ENCODE data around the gene N4BP2L1.

The N4BP2L1 gene

DNA sequence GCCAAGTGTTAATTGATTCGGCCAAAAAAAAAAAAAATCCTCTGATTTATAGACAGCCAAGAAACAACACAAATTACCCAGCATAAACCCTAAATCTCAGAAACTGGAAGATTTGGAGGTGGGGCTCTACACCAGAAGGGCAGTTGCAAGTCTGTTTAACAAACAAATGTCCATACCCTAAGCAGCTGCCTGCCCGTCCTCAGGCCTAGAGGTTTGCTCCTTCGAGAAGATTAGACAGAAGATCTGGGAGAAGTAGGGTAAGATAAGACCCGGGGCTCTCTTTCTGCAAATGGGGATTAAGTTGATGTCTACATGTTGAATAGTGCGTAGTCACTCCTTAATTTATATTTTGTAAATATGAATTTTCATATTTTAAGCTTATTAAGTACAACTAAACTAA is 3.4 kb upstream of the N4BP2L1 start:
- no peak for DNase-seq

DNA sequence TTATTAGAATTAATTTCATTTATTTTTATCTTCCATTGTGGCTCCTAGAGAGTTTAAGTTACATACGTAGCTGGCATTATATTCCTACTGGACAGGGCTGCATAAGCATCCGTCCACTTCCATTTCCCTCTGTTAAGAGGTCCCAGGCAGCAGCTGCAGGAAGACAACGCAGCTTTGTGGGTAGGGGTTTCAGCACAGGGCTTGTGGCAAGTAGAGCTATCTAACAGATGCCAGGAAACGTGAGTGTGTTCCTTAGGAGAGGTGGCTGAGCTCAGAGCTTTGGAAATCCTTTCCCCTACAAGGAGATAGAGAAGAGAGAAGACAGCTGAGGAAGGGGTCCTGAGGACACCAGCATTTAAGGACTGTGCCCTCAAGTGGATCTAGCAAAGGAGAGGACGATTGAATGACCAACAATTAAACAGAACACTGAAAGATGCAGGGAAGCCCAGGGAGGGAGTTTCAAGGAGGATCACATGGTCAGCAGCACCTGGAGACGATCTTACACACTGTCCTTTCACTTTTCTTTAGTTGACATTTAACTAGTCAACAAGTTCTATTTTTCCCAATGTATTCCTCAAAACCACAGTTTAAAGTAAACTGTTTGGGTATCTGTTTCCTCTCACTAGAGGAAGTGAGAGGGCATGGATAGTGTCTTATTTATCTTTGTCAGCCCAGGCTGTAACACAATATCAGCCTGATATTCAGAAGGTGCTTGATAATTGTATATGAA is 2.3 kb upstream of the N4BP2L1 start:
- no peak for DNase-seq

DNA sequence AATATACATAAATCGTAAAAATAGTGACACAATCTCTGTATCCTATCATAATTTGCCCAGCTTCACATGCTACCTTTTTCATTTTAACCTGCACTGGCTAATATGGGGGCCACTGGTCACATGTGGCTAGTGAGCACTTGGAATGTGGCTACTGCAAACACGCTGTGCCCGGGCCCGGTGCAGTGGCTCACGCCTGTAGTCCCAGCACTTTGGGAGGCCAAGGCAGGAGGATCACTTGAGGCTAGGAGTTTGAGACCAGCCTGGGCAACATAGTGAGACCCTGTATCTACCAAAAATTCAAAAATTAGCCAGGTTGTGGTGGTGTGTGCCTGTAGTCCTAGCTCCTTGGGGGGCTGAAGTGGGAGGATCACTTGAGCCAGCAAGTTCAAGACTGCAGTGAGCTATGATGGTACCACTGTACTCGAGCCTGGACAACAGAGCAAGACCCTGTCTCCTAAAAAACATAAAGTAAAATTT is 1.5 kb upstream of the N4BP2L1 start:
- no peak for DNase-seq

DNA sequence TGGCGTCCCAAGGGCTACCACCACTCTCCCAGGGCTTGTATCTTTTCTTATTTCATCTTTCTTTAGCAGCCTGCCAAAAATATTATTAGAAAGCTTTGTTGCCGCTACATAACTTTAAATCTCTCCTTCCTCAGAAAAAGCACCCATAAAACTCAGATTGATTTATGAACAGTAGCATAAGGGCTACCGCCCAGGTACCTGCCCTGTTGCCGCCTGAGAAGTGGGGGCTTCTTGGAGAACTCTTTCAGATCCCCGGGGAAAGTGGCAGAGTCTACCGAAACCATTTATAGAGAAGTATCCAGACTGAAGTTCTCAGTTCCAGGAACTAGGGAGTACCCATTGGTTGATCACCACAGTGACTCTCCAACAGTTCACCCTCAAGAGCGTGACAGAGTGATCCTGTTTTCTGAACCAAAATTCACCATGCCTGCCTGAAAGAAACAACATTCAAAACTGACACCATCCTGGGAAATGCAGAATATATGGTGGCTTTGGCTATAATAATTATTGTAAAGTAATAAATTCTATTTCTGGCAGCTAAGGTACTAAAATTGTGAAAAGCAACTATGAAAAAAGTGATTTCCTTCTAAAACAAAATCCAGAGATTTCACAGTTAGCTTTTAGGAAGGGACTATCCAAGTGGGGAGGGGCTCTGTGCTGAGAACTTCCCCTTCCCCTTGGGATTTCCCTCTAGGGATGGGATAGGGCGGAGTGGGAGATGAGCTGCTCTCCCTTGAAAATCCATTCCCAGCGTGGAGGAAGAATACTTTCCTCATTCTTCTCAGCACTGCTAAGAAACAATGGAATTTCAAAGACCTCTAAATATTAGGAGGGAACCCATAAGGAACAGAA is 877 bp upstream of the N4BP2L1 start:
- peak; percentile 78 for DNase-seq

DNA sequence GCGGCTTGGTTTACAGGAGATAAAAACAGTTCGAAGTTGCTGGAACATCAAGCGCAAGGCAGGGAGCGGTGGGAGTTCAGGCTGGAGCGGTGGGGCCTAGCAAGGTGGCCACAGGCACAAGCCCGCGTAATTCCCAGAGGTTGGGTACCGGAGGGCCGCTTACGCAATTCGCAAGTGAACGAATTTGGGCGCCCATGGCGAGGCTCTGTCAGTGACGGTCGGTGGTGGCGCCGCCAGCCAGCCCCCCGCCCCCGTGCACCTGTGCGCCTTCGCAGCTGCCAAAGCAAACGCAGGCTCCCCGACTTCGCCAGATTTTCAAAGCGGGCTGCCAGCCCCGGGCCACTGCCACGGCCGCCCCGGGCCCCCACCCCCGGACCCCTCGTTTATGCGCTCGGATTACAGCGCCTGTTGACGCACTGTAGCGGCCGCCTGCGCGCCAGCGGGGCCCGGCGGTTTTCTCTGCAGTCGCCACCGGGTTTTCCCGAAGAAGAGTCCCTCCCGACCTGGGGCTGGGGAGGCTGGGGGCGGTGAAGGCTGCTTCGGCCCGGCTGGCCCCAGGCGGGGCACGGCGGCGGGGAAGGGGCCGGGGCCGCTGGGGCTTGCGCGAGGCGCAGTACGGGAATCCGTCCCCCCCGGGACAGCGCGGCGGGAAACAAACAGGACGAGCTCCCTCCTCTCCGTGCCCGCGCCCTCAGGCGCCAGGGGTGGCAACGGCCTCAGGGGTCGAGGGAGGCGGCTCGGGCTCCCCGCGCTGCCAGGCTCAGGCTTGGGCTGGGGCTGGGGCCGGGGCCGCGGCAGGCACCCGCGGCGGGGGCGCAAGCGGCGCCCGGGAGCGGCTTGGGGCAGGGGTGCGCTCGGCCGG is 709 bp downstream of the N4BP2L1 start:
- DNase-seq = peak; percentile 15 to 19

DNA sequence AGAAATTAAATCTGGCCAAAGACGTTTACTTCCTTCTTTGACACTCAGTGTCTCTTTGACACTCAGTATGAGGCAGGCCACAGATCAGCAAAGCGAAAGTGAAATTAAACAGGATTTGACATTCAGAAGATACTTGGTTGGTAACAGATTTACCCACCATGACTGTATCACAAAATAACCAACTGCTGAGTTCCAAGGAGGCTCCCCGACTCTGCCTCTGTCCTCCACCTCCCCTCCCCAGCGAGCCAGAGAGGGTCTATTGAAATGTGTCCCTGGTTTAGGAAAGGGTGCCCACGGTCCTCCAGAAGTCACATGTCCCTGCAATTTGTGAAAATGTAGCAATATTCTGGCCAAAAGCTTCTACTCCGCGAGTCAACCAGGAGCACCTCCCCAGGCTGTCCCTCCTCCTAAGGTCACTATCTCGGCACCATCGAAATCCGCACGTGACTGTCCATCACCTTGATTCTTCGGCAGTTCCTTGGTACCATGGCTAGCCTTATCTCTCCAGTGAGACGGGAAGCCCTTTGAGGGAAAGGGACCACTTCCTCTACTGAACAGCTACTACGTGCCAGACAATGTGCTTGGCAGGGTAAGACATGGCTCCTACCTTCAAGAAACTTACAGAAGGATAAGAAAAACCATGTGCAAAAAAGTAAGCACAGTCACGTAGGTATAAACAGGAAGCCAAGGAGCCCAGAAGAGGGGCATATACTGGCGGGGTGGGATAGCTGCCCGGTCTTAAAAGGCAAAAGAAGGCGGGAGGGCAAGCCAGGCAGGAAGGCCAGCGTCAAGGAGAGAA is 1.5 kb downstream of the N4BP2L1 start:
- DNase-seq = peak; percentile 70 to 77

DNA sequence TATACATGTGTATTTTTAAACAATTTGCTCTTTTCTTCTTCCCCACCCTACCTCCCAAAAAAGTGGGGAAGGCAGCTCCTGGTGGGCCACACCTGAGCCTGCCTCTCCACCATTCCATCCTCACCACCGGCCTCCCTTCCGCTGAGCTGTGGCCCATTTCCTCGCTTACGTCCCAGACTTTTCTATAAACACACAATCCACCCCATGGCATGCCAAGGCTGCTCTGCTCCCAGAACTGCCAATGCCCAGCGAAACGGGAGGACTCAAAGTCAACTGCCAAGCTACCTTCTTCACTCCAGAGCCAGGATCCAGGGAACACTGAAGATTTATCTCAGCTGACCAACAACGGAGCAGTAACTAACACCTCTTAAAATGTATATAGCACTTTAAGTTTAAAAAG is 2.8 kb downstream of the N4BP2L1 start:
- DNase-seq = no peak

DNA sequence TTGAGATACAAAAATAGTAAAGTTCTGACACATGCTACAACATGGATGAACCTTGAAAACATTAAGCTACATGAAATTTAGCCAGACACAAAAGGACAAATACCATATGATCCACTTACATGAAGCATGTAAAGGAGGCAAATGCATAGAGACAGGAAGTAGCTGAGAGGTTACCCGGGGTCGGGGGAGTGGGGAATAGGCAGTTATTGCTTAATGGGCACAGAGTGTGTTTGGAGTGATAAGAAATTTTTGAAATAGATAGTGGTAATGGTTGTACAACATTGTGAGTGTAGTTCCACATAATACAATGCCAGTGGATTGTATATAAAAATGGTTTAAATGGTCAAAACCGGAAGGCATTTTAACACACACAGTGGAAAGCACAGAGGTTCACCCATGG is 4.3 kb downstream of the N4BP2L1 start:
- DNase-seq = peak in 1 of 2 donors; percentile 22

DNA sequence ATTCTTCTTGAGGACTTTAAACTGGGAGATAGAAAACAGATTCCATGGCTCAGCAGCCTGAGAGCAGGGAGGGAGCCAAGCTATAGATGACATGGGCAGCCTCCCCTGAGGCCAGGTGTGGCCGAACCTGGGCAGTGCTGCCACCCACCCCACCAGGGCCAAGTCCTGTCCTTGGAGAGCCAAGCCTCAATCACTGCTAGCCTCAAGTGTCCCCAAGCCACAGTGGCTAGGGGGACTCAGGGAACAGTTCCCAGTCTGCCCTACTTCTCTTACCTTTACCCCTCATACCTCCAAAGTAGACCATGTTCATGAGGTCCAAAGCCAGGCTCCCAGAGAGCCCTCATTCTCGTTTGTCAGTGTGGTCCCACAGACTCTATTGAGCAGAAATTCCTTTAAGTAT is 8.1 kb downstream of the N4BP2L1 start:
- DNase-seq = no peak

DNA sequence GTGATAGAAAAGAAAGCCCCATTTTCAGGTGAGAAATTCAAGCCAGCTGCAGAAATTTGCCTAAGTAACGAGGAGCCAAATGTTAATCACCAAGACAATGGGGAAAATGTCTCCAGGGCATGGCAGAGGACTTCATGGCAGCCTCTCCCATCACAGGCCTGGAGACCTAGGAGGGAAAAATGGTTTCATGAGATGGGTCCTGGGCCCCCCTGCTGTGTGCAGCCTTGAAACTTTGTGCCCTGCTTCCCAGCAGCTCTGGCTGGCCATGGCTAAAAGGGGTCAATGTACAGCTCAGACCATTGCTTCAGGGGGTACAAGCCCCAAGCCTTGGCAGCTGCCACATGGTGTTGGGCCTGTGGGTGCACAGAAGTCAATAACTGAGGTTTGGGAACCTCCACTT is 9.9 kb downstream of the N4BP2L1 start:
- no peak for DNase-seq

DNA sequence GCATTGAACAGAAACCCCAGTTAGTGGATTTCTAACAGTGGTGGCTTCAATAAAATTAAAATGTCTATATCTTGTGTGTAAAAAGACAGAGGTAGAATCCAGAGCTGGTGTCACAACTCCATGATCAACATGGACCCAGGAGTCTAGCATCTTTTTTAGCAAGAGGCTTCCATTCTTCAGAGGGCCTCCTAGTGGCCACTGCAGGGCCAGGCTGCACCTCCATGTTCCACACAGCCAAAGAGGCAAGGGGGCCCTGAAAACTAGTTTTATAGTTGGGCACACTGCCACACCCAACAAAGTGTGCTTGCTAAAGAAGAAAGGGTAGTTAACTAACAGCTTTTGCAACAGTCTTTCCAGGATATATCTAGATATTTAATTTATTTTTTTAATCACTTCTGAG is 12.9 kb downstream of the N4BP2L1 start:
- DNase-seq = peak; percentile 2 to 25

DNA sequence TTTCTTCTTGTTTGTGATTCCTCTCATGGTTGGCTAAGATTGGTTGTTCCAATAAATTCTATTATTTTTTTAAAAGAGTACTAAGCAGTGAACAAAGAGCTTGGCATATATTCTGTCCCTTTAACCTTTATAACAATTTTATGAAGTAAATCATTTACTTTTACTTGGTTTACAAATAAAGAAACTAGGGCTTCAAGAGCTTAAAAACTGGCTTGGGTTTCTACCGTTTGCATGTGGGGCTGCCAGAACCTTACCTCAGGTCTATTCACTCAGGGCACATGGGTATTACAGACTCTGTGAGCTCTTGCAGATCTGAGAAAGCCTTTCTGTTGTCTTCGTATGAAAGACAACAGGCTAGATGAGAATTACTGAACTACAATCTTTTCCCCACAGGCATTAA is 13.3 kb downstream of the N4BP2L1 start:
- no peak for DNase-seq

DNA sequence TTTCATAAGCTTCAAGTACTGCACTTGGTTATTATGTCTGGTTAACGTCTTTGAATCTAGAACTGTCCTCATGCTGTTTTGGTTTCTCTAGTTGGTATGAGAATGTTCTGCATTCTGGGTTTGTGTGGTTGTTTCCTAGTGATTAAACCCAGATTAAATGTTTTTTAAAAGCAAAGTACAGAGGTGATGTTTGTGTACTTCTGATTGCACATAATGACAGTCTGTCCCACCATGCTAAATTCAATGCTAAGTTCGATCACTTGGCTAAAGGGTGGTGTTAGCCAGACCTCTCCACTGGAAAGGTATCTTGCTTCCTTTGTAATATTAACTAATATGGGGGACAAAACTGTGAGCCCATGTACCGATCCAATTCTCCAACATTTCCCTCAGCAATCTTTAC is 14.6 kb downstream of the N4BP2L1 start:
- DNase-seq = no peak

DNA sequence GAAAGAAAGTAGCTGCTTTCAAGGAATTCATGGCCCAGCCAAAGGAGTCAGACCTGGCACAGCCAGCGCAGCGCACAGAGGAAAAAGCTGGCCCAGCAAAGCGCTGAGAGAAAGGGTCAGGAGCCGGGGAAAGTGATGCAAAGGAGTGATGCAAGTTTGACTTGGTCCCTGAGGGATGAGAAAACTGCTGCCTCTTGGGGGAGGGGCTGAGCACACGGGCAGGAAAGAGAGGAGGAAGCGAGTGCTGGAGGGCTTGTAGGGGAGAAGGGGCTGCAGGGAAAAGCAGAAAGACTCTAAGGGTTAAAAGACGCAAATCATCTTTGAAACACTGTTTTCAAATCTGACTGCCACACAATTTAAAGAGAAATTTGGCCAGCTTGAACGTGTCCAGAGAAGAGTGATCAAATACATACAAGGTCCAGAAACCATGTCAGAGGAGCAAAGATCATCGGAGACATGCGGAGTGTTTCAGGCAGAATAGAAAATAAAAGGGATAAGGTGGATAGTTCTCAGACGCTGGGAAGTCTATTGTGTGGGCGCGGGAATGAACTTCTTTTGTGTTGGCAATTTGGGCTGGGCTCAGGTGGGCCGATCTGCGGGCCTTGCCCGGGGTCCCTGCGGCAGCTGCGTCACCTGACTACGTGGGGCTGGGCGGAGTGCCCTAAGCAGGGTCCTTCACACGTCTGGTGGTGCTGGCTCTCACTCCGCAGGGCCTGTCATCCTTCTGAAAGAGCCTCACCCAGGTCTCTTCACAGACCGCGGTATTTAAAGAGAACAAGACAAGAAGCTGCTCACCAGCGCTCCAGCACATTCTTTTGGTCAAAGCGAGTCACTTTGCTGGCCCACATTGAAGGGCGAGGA is 18.1 kb downstream of the N4BP2L1 start:
- DNase-seq = no peak

DNA sequence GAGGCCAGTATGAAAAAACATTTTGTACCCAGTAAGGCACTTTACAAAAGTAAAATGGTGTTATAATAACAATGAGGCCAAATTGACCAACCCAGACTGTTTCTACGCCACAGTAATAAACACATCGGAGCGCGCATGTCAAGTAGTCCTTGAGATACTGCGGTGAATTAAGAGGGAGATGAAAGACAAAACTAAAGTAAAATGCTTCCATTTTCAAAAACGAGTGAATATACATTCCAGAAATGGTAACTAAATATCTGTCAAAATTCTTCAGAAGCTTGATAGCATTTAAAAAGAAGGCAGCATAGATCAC is 19.0 kb downstream of the N4BP2L1 start:
- no peak for DNase-seq

DNA sequence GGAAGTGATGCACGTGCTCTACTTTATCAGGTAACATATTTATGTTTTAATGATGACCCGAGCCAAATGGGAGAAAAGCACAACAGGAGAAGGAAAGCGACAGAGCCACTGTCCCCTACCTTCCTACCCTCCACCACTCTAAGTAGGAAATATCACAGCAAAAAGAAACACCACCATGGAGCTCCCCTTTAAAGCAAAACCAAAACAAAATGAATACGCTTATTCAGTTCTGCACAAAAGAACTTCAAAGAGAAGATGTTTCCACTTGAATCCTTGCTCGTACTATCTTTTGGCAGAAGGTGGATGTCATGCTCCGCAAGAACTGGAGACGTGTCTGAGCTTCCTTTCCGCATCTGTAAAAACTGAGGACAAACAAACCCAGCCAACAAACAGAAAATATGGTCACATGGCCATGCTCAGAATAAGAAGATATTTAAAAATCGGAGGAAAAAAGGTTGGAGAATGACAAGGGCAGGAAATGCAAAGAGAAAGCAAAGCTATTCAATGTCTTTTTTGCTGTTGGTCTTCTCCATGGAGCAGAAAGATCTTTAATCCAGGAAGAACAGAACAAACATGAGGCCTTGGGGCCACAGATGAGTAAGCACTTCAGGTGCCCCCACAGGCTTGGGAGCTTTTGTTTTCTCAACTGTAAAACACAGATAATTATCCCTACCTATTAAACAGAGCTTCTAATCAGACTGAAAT is 19.5 kb downstream of the N4BP2L1 start:
- DNase-seq = no peak

DNA sequence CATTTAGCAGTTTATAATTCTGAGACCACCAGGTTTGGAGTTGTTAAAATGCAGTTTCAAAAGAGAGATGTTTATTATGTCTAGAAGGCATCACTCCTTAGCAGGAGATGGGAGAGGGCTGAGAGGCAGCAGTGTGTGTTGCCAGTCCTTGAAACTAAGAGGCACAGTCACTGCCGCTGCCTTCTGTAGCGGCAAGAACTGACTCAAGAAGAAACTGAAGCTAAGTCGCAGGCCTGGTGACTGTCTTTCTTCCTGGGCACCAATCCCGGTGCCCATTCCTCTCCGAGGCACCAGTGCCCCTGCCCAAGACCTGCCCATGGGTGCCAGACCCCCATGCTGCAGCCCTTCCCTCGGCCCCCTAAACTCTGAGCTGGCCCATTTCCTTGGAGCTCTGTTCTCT is 20.1 kb downstream of the N4BP2L1 start:
- no peak for DNase-seq

DNA sequence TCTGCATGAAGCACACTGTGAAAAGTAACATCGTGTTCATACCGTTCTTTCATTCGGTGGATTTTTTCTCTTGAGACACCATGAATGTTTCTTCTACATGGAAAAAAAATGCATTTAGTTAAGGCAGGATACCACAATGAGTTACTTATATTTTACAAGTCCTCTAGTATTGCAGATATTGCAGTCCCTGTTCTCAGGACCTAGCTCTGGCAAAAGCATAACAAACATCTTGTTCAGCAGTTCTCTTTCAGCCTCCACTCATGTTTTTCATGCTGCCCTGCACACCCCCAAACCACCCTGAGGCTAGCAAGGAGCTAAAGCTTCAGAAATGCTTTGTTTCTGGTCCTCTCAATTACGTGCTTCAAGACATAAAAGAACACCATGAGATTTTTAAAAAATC is 24.8 kb downstream of the N4BP2L1 start:
- no peak for DNase-seq

DNA sequence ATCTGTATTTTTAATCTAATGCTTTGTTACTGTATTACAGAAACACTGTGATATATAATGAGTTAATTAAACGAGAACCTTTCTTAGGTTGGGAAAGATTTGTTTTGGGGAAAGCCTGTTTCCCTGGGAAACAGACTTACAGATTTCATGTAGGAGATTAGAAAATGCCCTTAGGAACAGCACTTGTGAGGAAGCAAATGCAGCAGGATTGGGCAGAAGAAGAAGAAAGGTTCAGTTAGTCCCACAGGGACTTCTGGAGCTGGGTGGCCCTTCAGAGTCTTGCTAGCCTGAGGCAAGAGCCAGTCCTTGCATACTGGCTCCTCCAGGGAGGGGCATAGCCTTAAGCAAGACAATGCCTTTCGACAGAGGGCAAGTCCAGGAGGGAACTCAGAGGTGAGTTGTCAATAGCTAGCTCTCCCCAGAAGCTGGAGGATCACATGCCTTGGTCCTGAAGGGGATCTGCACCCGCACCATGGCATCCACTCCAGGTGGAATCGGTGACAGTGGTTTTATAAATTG is 36.8 kb downstream of the N4BP2L1 start:
- no peak for DNase-seq

DNA sequence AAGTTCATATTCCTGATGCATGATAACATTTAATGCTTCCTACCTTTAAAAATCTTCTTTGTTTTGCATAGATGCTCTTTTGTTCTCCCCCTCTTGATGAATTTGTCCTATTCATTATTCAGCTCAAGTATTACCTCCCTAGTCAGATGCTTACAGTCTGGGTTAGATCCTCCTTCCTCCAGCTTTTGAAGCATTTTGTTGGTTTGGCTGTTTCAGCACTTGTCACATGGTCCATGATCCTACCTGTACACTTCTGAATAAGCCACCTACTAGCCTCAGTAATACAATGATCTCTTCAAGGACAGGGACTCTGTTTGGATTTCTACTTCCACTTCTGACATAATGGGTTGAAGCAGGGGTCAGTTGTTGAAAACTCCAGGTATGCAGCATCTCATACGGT is 37.4 kb downstream of the N4BP2L1 start:
- no peak for DNase-seq

DNA sequence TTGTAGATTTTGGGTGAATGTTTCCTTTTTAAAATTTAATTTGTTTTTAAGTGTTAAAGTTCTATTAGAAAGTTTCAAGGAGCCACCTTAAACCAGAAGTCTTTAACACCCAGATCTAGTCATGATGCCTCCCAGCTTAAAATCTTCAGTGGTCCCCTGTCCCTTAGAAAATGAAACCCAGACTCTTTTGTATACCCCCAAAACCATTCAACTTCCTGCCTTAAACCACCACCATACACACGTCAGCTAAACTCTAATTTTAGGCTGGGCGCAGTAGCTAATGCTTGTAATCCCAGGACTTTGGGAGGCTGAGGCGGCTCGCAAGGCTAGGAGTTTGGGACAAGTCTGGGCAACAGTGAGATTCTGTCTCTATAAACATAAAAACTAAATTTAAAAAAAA is 37.9 kb downstream of the N4BP2L1 start:
- DNase-seq = no peak
